Breast epithelium (tissue), 4 donors: Measurements from ENCODE around the gene TP53BP1. TPM values are rescaled to one million over a fixed set of nuclear protein-coding genes. Genes with fewer than 3 reads are reported as not detected.

Experiments used
- DNase-seq, 2 donors: peaks; one replicate each; pipeline ENCODE4 v3.0.0-alpha.2; 2019; ENCODE audit warnings: low spot score in 2 of 2
- H3K27ac ChIP-seq, 2 donors: fragments of 200-600 bp; sonication (generic) in 1 of 2; one replicate each; pipeline ENCODE4 v1.5.1; 2016 to 2019; ENCODE audit warnings: mild to moderate bottlenecking in 1 of 2
- H3K27me3 ChIP-seq, 2 donors: fragments of 200-600 bp; sonication (generic) in 1 of 2; one replicate each; pipeline versions ENCODE4 v1.5.1 to v1.6.0; 2017 to 2019; ENCODE audit warnings: control low read depth in 1 of 2, mild to moderate bottlenecking in 1 of 2
- H3K36me3 ChIP-seq: fragments of 200-600 bp; one replicate; pipeline ENCODE4 v1.5.1; 2019
- H3K4me1 ChIP-seq, 2 donors: fragments of 200-600 bp; sonication (generic); one replicate each; pipeline ENCODE4 v1.5.1; 2016 to 2019; ENCODE audit warnings: control low read depth in 1 of 2
- H3K4me3 ChIP-seq, 3 donors: fragments of 200-600 bp; sonication (generic); 1 replicate in 2 of 3; 2 replicates in 1 of 3; pipeline ENCODE4 v1.5.1; 2016 to 2019; ENCODE audit warnings: mild to moderate bottlenecking in 3 of 3, moderate library complexity in 2 of 3
- H3K9me3 ChIP-seq, 2 donors: fragments of 200-600 bp; sonication (generic) in 1 of 2; one replicate each; pipeline ENCODE4 v1.5.1; 2016 to 2019; ENCODE audit warnings: control low read depth in 1 of 2
- POLR2A ChIP-seq: fragments of 450-650 bp; IDR thresholded peaks from one replicate; pipeline ENCODE4 v1.6.1; 2016; ENCODE audit warnings: antibody characterized with exemption, mild to moderate bottlenecking, moderate library complexity
- POLR2AphosphoS5 ChIP-seq, 3 donors: sonication (generic); formaldehyde crosslinking; IDR thresholded peaks; one replicate each; pipeline ENCODE4 v1.6.1; 2017; ENCODE audit warnings: antibody characterized with exemption in 3 of 3
- intact Hi-C: fragments of 100-400 bp; cut with DNase I; formaldehyde crosslinking; loops from one replicate; pipeline ENCODE4 v1.15.1; 2023; ENCODE audit warnings: low total_unique reads
- total RNA-seq, 3 donors: library from RNA; depleted of rRNA; stranded (reverse); fragments of >200 nt; gene quantifications; one replicate each; pipeline ENCODE4 v1.1.0, GENCODE V29; 2016
- TF ChIP-seq, protein P1 (sequence below), 3 donors: fragments of 450-650 bp; IDR thresholded peaks; one replicate each; pipeline ENCODE4 v1.5.1; 2016 to 2017; ENCODE audit warnings: antibody characterized with exemption in 3 of 3, mild to moderate bottlenecking in 3 of 3, moderate library complexity in 3 of 3

The TP53BP1 gene
- total RNA-seq, 3 donors from 2014 or later = 30.1 to 65.5 (median 60.9) TPM

DNA sequence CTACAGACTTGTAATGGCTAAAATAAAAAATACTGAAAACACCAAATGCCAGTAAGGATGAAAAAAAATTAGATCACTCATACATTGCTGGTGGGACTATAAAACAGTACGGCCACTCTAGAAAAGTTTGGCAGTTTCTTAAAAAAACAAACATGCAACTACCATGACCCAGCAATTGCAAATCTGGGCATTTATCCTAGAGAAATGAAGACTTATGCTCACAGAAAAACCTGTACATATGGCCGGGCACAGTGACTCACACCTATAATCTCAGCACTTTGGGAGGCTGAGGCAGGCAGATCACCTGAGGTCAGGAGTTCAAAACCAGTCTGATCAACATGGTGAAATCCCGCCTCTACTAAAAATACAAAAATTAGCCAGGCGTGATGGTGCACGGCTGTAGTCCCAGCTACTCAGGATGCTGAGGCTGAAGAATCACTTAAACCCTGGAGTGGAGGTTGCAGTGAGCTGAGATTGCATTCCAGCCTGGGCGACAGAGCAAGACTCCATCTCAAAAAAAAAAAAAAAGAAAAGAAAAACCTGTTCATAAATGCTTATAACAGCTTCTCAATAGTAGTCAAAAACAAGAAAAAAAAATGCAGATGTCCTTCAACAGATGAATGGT, 5.6 kb downstream of the TP53BP1 start:
- Histone ChIP-seq H3K4me1 (peaks cover 0 to 10% of the 10 kb centered on the region in 2 donors), H3K27me3 (no peaks in the 10 kb centered on the region), H3K27ac (no peak overlapping the region), H3K9me3 (no peaks in the 10 kb centered on the region), H3K4me3 (no peak overlapping the region), H3K36me3 (no peaks in the 10 kb centered on the region)
- intact Hi-C loops = no loop called here
- TF ChIP-seq POLR2A (no peak), POLR2AphosphoS5 (IDR thresholded peaks at IDR 0.05) (no peak)
- TF ChIP-seq, protein P1, sequence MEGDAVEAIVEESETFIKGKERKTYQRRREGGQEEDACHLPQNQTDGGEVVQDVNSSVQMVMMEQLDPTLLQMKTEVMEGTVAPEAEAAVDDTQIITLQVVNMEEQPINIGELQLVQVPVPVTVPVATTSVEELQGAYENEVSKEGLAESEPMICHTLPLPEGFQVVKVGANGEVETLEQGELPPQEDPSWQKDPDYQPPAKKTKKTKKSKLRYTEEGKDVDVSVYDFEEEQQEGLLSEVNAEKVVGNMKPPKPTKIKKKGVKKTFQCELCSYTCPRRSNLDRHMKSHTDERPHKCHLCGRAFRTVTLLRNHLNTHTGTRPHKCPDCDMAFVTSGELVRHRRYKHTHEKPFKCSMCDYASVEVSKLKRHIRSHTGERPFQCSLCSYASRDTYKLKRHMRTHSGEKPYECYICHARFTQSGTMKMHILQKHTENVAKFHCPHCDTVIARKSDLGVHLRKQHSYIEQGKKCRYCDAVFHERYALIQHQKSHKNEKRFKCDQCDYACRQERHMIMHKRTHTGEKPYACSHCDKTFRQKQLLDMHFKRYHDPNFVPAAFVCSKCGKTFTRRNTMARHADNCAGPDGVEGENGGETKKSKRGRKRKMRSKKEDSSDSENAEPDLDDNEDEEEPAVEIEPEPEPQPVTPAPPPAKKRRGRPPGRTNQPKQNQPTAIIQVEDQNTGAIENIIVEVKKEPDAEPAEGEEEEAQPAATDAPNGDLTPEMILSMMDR (IDR thresholded peaks at IDR 0.05) = no peak
- DNase-seq = no peak

DNA sequence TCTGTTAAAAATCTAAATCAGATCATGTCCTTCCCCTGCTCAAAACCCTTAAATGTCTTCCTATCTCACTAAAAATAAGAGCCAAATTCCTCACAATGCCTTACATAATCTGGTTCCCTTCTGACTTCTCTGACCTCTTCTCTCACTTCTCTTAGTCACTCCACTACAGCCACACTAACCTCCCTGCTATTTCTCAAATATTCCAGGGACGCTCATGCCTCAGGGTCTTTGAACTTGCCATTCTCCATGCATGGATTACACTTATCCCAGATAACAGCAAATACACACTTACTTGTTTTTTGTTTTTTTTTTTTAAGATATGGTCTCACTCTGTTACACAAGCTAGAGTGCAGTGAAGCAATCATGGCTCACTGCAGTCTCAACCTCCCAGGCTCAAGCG, 8.5 kb downstream of the TP53BP1 start:
- Histone ChIP-seq H3K9me3 (no peaks in the 10 kb centered on the region), H3K4me3 (no peak overlapping the region), H3K27me3 (no peaks in the 10 kb centered on the region), H3K36me3 (no peaks in the 10 kb centered on the region), H3K27ac (no peak overlapping the region), H3K4me1 (no peaks in the 10 kb centered on the region)
- intact Hi-C loops = no loop called here
- no peak for DNase-seq
- TF ChIP-seq, protein P1 (IDR thresholded peaks at IDR 0.05) = no peak
- TF ChIP-seq POLR2A = no peak
- TF ChIP-seq POLR2AphosphoS5 (IDR thresholded peaks at IDR 0.05) = no peak

DNA sequence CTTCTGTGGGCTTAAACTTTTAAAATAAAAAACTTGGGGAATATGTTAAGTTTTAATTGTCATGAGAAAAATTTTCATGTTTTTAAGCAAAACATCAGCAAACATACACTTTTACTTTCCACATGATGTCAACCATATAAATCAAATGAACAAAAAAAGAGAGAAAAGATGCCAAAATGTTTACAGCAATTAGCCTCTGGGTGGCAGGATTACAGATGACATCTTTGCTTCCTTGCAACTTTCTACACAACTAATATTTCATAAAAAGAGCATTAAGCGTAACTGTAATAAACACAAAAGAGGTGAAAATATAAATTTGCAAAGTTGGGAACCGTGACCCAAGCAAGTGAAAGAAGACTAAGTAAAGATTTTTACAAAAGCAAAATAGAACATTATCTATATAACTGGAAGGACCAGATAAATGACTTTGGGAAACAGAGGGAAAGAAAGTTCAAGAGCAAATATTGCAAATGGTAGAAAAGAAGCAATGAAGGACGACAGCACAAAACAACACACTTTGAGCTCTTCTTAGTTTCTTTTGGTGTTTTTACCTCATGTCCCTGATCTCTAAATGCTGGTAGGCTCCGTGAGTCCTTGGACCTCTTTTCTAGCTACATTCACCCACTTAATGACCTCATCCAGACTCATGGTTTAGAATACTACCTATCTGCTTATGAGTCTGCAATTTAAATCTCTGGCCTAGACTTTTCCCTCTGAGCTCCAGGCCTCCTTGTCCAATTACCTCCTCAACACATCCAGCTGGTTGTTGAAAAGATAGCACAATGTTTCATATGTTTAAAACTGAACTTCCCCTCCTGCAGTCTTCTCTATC, 9.4 kb downstream of the TP53BP1 start:
- H3K4me1 ChIP-seq = no peaks in the 10 kb centered on the region
- intact Hi-C loops = no loop called here
- no peak for DNase-seq
- peaks cover 5% of the 10 kb centered on the region for H3K36me3 ChIP-seq
- H3K4me3 ChIP-seq = no peak overlapping the region
- no peak for TF ChIP-seq POLR2AphosphoS5 (IDR thresholded peaks at IDR 0.05)
- TF ChIP-seq, protein P1 (IDR thresholded peaks at IDR 0.05) = peak in 1 of 3 donors; percentile 14
- no peak for TF ChIP-seq POLR2A
- no peak overlapping the region for H3K27ac ChIP-seq
- H3K27me3 ChIP-seq = no peaks in the 10 kb centered on the region
- H3K9me3 ChIP-seq = no peaks in the 10 kb centered on the region

DNA sequence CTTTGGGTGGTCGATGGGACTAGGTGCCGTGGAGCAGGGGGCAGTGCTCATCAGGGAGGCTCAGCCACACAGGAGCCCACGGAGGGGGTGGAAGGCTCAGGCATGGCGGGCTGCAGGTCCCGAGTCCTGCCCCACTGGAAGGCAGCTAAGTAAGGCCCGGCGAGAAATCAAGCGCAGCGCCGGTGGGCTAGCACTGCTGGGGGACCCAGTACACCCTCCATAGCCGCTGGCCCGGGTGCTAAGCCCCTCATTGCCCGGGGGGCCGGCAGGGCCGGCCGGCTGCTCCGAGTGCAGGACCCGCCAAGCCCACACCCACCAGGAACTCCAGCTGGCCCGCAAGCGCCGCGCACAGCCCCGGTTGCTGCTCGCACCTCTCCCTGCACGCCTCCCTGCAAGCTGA, 19.1 kb downstream of the TP53BP1 start:
- no peak overlapping the region for H3K4me3 ChIP-seq
- intact Hi-C loops = no loop called here
- H3K4me1 ChIP-seq = no peaks in the 10 kb centered on the region
- H3K27me3 ChIP-seq = no peaks in the 10 kb centered on the region
- no peaks in the 10 kb centered on the region for H3K9me3 ChIP-seq
- DNase-seq = no peak
- H3K27ac ChIP-seq = no peak overlapping the region
- TF ChIP-seq POLR2AphosphoS5 (IDR thresholded peaks at IDR 0.05) = no peak
- no peak for TF ChIP-seq POLR2A
- TF ChIP-seq, protein P1 (IDR thresholded peaks at IDR 0.05) = no peak
- H3K36me3 ChIP-seq = peaks cover 18% of the 10 kb centered on the region

DNA sequence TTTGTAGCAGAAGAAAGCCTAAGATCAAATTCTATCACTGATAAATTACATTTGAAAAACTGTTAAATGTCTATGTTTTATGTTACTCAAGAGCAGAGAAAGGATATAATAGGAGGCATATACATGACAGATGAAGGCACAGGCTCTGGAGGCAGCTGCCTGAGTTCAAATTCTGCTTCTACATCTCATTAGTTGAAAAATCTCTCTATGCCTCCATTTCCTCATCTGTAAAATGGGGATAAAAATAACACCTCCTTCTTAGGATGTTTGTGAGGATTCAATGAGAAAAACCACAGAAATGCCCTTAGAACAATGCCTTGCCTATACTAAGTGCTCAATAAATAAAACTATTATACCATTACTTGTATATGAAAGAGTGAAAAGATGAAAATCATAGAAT, 21.0 kb downstream of the TP53BP1 start:
- Histone ChIP-seq H3K4me1 (no peaks in the 10 kb centered on the region), H3K36me3 (peaks cover 9% of the 10 kb centered on the region), H3K27ac (no peak overlapping the region), H3K9me3 (no peaks in the 10 kb centered on the region), H3K4me3 (no peak overlapping the region), H3K27me3 (no peaks in the 10 kb centered on the region)
- intact Hi-C loops = no loop called here
- DNase-seq = no peak
- TF ChIP-seq, protein P1 (IDR thresholded peaks at IDR 0.05) = no peak
- TF ChIP-seq POLR2A = no peak
- no peak for TF ChIP-seq POLR2AphosphoS5 (IDR thresholded peaks at IDR 0.05)
